Activated T-helper 17 cell treated with anti-CD3 and anti-CD28 coated beads, Interleukin-2, amount 50 U/mL, for 72 hours (primary cell): Measurements from ENCODE around the gene SRD5A1. TPM values are rescaled to one million over a fixed set of nuclear protein-coding genes. Genes with fewer than 3 reads are reported as not detected.

Source experiments
- ATAC-seq: fragments of 150-1000 bp; cut with Tn5 transposase; replicated peaks from 2 replicates; pipeline ENCODE4 v1.10.0; 2021; ENCODE audit warnings: mild to moderate bottlenecking, moderate library complexity
- H3K27ac Mint-ChIP-seq: one replicate; pipeline ENCODE4 v1.8.0; 2022; ENCODE audit warnings: mixed read lengths
- H3K27me3 Mint-ChIP-seq: one replicate; pipeline ENCODE4 v1.8.0; 2022; ENCODE audit warnings: mixed read lengths
- H3K36me3 Mint-ChIP-seq: one replicate; pipeline ENCODE4 v1.8.0; 2022; ENCODE audit warnings: low read depth, mild to moderate bottlenecking, mixed read lengths
- H3K4me1 Mint-ChIP-seq: one replicate; pipeline ENCODE4 v1.8.0; 2022; ENCODE audit warnings: mixed read lengths
- H3K4me3 Mint-ChIP-seq: one replicate; pipeline ENCODE4 v1.8.0; 2022; ENCODE audit warnings: mild to moderate bottlenecking, mixed read lengths
- H3K9me3 Mint-ChIP-seq: one replicate; pipeline ENCODE4 v1.8.0; 2022; ENCODE audit warnings: mixed read lengths
- total RNA-seq, 2 donors: library from RNA; stranded (reverse); gene quantifications; one replicate each; pipeline ENCODE4 v1.2.3, GENCODE V29; 2022

Gene SRD5A1
- total RNA-seq, 2 donors from 2014 or later = 8.3 to 10.0 TPM

DNA sequence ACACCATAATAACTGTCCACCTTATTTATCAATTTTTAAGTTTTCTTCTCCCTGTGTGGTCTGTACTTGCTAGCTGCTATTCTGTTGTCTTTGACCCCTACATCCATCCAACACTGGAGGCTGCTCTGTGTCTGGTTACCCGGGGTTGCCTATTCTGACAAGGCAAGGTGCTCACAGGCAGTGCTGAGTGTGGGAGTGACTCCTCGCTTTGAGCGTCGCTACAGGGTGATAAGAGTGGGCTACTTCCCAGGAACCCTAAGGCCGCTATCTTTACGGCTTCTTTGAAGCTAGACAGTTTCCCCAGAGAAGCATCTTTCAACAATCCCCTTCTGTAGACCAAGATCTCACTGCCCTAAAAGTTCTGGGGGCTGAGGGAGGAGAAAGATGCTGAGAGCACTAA lies 35.7 kb upstream of the SRD5A1 start:
- H3K27ac Mint-ChIP-seq = no peak overlapping the region
- H3K36me3 Mint-ChIP-seq = peaks cover 63% of the 10 kb centered on the region
- ATAC-seq = no peak
- no peak overlapping the region for H3K4me3 Mint-ChIP-seq
- no peaks in the 10 kb centered on the region for H3K27me3 Mint-ChIP-seq
- H3K9me3 Mint-ChIP-seq = no peaks in the 10 kb centered on the region
- H3K4me1 Mint-ChIP-seq = no peaks in the 10 kb centered on the region

DNA sequence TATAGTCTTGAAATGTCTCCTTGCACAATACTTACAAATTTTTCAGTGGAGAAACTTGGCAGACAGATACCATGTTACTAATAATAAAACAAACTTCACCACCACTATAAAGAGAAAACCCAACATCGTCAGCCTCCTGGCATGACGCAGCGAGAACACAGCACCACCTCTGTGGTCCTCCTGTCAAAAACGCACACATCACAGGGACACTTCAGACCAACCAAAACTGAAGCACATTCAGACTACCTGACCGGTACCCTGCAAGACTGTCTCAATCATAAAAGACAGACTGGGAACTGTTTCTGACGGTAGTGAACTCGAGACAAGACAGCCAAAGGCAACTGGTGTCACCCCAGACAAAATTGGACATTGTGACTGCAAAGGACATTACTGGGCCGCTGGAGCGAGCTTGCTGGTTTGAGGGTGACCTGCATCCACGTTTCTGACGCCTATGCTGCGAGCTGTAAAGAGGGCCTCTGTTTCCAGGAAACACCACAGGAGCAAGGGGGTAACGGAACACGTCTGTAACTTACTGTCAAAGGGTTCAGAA lies 34.8 kb upstream of the SRD5A1 start:
- H3K4me3 Mint-ChIP-seq = no peak overlapping the region
- no peaks in the 10 kb centered on the region for H3K9me3 Mint-ChIP-seq
- H3K4me1 Mint-ChIP-seq = no peaks in the 10 kb centered on the region
- H3K36me3 Mint-ChIP-seq = peaks cover 72% of the 10 kb centered on the region
- H3K27me3 Mint-ChIP-seq = no peaks in the 10 kb centered on the region
- H3K27ac Mint-ChIP-seq = no peak overlapping the region
- no peak for ATAC-seq

DNA sequence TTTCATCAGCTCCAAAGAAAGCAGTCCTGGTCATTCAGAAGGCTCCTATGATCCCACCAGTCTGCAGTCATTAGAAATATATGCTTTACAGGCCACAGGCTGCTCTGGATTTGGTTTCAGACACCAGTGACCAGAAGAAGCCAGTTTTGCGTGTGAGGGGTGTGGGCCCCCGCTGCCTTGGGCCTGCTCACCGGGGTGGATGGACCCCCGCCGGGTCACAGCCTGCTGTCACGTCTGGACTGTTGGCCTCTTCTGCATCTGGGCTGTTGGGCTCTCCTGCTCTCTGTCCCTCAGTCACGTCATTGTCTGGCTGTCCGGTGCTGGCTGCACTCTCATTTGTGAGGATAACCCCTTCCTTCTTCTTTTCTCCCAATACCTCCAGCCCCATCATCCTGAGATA lies 33.5 kb upstream of the SRD5A1 start:
- Mint-ChIP-seq H3K27me3 (no peaks in the 10 kb centered on the region), H3K27ac (no peak overlapping the region), H3K9me3 (no peaks in the 10 kb centered on the region), H3K36me3 (peaks cover 85% of the 10 kb centered on the region), H3K4me3 (no peak overlapping the region), H3K4me1 (no peaks in the 10 kb centered on the region)
- no peak for ATAC-seq

DNA sequence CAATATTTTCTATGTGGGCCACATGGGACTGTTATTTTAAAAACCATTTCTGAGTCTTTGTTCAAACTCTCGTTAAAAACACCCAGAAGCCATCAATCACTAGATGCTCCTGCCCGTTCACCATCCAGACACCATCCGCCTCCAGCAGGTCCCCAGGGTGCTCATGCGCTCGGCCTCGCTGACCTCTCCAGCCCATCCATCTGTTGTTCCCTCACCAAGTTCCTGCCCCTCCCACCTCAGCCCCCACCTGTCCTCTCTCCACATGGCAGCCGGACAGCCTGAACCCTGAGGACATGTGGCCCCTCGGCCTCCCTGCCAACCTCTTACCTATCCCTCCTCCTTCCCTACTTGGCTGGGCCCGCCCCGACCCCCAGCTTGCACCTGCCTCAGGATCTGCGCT lies 32.0 kb upstream of the SRD5A1 start:
- H3K4me1 Mint-ChIP-seq = no peaks in the 10 kb centered on the region

DNA sequence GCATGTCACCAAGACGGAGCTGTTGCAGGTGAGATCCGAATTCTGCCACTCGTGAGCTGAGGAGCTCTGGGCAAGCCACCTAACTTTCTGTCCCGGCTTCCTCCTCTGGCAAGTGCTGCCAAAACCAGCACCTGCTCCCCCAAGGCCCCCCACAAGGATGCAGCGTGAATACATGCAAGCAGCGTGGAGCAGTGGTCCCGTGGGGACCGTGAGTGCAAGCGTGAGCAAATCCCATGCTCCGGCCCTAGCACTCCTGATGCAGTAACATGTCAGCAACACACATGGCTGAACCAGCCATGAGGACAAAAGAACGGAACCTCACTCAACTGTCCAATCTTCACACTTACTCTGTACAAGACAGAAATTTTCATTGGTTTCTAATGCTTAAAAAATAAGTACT lies 31.4 kb upstream of the SRD5A1 start:
- H3K27ac Mint-ChIP-seq = no peak overlapping the region
- no peaks in the 10 kb centered on the region for H3K27me3 Mint-ChIP-seq
- no peak for ATAC-seq
- no peaks in the 10 kb centered on the region for H3K9me3 Mint-ChIP-seq
- H3K4me3 Mint-ChIP-seq = no peak overlapping the region
- no peaks in the 10 kb centered on the region for H3K4me1 Mint-ChIP-seq
- H3K36me3 Mint-ChIP-seq = peaks cover 100% of the 10 kb centered on the region

More for the DNA sequence above, 32.0 kb upstream of the SRD5A1 start:
- H3K9me3 Mint-ChIP-seq = no peaks in the 10 kb centered on the region
- H3K27ac Mint-ChIP-seq = no peak overlapping the region
- H3K36me3 Mint-ChIP-seq = peaks cover 100% of the 10 kb centered on the region
- H3K4me3 Mint-ChIP-seq = no peak overlapping the region
- no peak for ATAC-seq
- H3K27me3 Mint-ChIP-seq = no peaks in the 10 kb centered on the region

DNA sequence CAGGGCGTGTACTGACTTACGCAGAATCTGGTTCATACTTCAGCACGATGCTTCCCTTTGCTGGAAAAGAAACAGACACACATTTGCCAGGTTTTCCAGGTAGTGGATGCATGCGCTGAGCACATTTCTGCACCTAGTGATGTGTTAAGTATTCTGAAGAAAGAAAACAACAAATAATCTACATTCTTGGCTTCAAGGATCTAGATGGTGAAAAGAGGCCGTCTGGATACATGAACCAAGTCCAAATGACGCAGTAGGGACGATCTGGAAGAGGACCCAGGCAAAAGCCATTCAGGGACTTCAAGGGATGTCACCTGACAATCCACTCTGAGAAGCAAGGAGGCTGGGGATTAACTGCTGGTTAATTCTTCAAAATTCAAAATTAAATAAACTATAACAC lies 30.8 kb upstream of the SRD5A1 start:
- no peaks in the 10 kb centered on the region for H3K9me3 Mint-ChIP-seq
- ATAC-seq = no peak
- no peak overlapping the region for H3K27ac Mint-ChIP-seq
- no peak overlapping the region for H3K4me3 Mint-ChIP-seq
- no peaks in the 10 kb centered on the region for H3K27me3 Mint-ChIP-seq
- H3K4me1 Mint-ChIP-seq = no peaks in the 10 kb centered on the region
- H3K36me3 Mint-ChIP-seq = peaks cover 100% of the 10 kb centered on the region

DNA sequence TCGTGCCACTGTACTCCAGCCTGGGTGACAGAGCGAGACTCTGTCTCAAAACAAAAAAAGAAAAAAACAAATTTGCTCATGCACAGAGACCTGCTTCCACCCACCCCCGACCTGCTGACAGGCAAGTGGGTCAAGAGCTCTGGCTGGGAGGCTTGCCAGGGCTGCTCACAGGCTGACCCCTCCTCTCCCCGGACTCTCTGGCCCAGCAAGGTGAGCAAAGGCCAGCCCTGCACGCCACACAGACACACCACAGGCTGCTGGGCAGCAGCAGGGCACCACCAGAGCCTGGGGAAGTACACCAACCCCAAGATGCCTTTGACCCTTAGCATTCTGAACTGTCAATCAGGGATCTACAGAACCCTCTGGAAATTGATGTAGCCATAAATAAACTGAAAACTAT lies 29.6 kb upstream of the SRD5A1 start:
- H3K36me3 Mint-ChIP-seq = peaks cover 100% of the 10 kb centered on the region
- H3K4me1 Mint-ChIP-seq = no peaks in the 10 kb centered on the region
- no peak overlapping the region for H3K4me3 Mint-ChIP-seq
- ATAC-seq = no peak
- H3K27me3 Mint-ChIP-seq = no peaks in the 10 kb centered on the region
- H3K27ac Mint-ChIP-seq = no peak overlapping the region
- no peaks in the 10 kb centered on the region for H3K9me3 Mint-ChIP-seq

DNA sequence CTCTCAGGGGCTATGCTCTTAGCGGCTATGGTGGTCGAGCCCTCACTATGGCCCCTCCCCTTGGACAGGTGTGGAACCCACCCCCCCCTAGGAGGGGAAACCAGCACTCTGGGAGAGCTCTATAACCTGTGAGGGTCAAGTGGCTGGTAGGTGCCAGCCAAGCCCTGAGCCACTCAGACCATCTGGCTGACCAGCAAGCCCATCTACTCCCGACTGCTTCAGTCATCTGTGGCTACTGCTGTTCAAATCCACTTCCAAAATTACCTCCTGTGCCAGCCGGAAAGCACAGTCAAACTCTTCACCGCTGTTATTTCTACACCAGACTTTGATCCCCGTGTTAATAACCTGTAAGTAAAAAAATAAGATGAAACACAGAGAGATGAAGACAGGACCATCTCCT lies 28.9 kb upstream of the SRD5A1 start:
- no peak overlapping the region for H3K4me3 Mint-ChIP-seq
- H3K4me1 Mint-ChIP-seq = no peaks in the 10 kb centered on the region
- no peak for ATAC-seq
- no peaks in the 10 kb centered on the region for H3K9me3 Mint-ChIP-seq
- H3K27me3 Mint-ChIP-seq = no peaks in the 10 kb centered on the region
- peaks cover 100% of the 10 kb centered on the region for H3K36me3 Mint-ChIP-seq
- H3K27ac Mint-ChIP-seq = no peak overlapping the region

DNA sequence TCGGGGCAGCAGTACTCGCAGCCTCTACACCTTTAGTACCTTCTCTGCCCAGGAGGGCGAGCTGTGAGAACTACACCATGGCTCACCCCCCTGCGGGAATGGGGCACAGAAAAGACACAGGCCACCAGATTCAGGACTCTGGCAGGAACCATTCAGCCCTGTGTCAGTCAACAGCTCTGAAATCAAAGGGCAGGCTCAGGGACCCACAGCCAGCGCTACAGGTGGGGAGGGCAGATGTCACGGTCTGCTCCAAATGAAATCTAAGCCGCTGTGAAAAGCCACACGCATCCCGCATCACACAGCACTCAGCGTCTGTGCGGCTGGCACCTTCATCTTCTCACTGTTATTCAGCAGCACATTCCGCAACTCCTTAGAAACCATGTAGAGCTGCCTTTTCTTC lies 28.3 kb upstream of the SRD5A1 start:
- no peak for ATAC-seq
- Mint-ChIP-seq H3K4me1 (no peaks in the 10 kb centered on the region), H3K27ac (no peak overlapping the region), H3K4me3 (no peak overlapping the region), H3K9me3 (no peaks in the 10 kb centered on the region), H3K36me3 (peaks cover 100% of the 10 kb centered on the region), H3K27me3 (no peaks in the 10 kb centered on the region)

DNA sequence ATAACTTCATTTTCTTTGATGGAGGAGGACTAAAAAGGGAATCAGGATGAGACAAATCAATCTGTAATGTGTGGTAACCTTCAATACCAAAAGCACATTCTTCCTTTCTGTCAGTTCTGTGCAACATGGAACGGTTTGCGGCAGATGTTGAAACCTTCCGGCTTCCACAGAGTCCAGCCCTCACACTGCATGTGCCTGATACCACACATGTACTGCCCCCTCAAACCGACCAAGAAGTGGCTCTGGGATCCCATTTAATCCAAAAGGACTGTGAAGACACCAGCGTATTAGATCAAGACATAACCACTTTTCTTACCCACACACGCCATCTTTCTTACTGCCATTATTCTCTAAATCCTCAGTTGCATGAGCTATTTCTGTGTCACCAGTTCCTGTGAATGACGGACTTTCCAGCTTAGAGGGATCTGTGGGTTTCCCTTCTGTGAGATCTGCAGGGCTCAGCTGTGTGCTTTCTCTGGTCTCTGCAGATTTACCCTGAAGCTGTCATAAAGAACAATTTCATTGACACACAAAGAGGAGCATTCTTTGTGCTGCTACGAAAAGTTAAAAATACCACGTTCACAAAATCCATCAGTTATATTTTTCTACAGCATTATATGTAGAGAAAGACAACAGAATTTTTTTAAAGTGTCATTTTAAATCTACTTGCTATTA lies 26.2 kb upstream of the SRD5A1 start:
- Mint-ChIP-seq H3K4me1 (no peaks in the 10 kb centered on the region), H3K4me3 (no peak overlapping the region), H3K9me3 (no peaks in the 10 kb centered on the region), H3K36me3 (peaks cover 100% of the 10 kb centered on the region), H3K27ac (no peak overlapping the region), H3K27me3 (no peaks in the 10 kb centered on the region)
- no peak for ATAC-seq

DNA sequence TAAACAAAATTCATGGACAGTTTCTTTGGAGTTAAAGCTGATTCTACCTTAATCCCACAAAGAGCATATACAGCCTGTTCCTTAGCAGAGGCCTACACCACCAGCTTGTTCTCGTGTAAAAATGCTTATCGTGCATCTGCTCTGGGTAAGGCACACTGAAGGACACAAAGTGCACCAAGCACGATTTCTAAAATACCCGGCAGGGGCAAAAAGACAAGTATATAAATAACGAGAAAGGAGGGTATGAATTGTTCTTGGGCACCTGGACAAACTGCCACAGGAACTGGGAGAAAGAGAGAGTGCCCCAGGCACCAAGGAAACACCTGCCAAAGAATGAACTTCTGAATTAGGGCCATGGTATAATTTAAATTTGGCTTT lies 25.7 kb upstream of the SRD5A1 start:
- H3K4me1 Mint-ChIP-seq = no peaks in the 10 kb centered on the region
- ATAC-seq = no peak

DNA sequence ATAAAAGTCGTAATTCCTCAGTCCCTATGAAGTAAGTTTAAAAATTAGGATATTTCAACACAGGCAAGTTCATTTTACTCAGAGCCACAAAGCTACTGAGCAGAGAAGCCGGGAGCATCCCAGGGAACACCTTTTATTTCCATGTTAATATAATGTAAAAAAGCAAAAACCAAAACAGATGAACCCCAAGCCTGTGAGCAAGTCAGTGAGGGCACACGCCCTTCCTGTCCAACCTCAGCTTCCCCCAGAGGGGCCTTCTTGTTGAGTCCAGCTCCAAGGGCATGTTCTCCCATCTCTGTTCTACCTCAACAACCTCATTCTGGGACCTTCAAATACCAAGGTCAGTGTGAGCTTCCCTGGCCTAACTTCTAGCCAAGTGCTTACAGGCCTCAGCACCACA lies 25.2 kb upstream of the SRD5A1 start:
- Mint-ChIP-seq H3K4me3 (no peak overlapping the region), H3K4me1 (no peaks in the 10 kb centered on the region), H3K27ac (no peak overlapping the region), H3K36me3 (peaks cover 100% of the 10 kb centered on the region), H3K9me3 (no peaks in the 10 kb centered on the region), H3K27me3 (no peaks in the 10 kb centered on the region)
- ATAC-seq = no peak

More for the DNA sequence above, 25.7 kb upstream of the SRD5A1 start:
- Mint-ChIP-seq H3K4me3 (no peak overlapping the region), H3K27ac (no peak overlapping the region), H3K36me3 (peaks cover 100% of the 10 kb centered on the region), H3K9me3 (no peaks in the 10 kb centered on the region), H3K27me3 (no peaks in the 10 kb centered on the region)

DNA sequence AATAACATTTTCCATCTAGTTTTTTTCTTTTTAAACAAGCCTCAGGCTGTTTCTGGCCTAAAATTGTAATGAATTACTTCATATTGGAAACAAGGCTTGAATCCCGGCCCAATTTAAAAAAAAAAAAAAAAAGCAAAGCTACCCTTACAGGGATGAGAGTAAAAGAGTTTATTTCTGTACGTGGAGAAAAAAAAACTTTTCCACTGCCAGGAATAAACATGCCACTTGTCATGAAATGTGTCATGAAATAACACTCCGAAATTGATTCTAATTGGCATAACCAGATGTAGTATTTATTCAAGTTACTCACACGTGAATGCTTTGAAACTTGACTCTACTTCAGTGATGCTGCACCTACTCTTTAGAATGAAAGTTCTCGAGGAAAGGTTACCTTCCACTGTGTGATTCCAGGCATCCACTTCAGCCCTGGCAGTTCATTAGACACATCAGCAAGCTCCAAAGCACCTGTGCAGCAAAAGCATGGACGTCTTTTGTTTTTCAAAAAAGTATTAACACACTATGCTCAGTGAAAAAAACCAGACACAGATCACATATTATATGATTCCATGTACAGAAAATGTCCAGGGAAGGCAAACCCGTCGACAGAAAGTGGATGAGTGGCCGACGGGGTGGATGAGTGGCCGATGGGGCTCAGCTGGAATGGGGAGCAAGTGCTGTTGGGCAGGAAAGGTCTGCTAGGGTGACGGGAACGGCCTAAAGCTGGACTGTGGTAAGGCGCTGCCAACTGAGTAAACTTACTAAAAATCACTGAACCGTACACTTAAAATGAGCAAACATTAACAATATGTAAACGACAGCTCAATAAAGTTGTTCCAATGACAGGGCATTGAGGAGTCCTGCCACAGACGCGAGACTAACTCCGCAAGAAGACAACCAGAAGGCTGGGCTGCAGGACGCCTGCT lies 21.6 kb upstream of the SRD5A1 start:
- Mint-ChIP-seq H3K27ac (no peak overlapping the region), H3K9me3 (no peaks in the 10 kb centered on the region), H3K36me3 (peaks cover 100% of the 10 kb centered on the region), H3K27me3 (no peaks in the 10 kb centered on the region), H3K4me1 (peaks cover 17% of the 10 kb centered on the region), H3K4me3 (no peak overlapping the region)
- no peak for ATAC-seq

DNA sequence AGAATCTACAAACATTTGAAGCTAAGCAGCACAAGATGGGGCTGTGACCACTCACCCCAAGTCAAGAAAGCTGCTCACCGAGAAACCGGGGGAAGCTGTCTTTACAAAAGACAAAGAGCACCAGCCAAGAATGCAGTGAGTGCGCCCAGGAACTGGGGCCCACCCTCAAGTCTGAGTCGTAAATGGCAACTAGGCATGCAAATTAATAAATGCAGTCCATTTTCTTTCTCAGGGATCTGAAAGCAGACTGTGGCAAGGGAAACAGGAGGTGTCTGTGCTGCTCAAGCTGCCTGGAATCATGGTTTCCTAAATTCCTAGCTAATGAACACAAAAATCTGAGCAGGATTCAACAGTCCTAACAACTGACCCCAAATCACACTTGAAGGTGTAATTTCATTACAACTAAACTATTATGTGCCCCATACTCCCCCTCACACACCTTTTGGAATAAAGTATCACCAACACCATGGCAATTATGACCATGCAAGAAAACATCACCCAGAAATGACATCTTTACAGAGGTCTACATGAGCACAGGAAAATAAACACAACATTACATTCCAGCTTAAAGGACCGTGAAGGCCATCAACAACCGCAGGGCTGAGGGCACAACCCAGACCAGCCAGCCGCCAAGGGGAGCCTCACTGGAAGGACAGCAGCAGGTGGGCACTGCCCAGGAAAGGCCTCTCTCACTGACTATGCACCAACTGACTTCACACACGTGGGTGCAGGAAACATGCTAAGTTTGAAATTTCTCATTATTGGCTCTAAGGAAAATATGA lies 18.0 kb upstream of the SRD5A1 start:
- H3K27me3 Mint-ChIP-seq = no peaks in the 10 kb centered on the region
- ATAC-seq = no peak
- peak overlapping the region; percentile 39 for H3K27ac Mint-ChIP-seq
- peaks cover 100% of the 10 kb centered on the region for H3K36me3 Mint-ChIP-seq
- H3K9me3 Mint-ChIP-seq = no peaks in the 10 kb centered on the region
- peaks cover 21% of the 10 kb centered on the region for H3K4me1 Mint-ChIP-seq
- H3K4me3 Mint-ChIP-seq = no peak overlapping the region
